Mesenchymal stem cell (in vitro differentiated cells and primary cell): ENCODE data around the gene PKMYT1.

ENCODE experiments used
- DNase-seq: peaks from one replicate; pipeline ENCODE4 v3.0.0-alpha.2; 2013
- H2AFZ ChIP-seq: one replicate; pipeline ENCODE4 v1.6.1; 2013; ENCODE audit warnings: low read depth, mild to moderate bottlenecking, control low read depth, inconsistent platforms, low read length, moderate library complexity
- H2AK5ac ChIP-seq: 2 replicates; pipeline ENCODE4 v1.6.1; 2013; ENCODE audit warnings: low read length, moderate library complexity, mild to moderate bottlenecking, inconsistent platforms; ENCODE audit not compliant: severe bottlenecking
- H2BK120ac ChIP-seq: one replicate; pipeline ENCODE4 v1.6.1; 2013; ENCODE audit warnings: low read depth, mild to moderate bottlenecking, inconsistent platforms, low read length, moderate library complexity
- H2BK12ac ChIP-seq, 2 experiments: one replicate each; pipeline ENCODE4 v1.6.1; 2013; ENCODE audit warnings: inconsistent platforms in 2 of 2, low read length in 2 of 2, mild to moderate bottlenecking in 2 of 2, moderate library complexity in 2 of 2, control low read depth in 1 of 2
- H2BK15ac ChIP-seq: one replicate; pipeline ENCODE4 v1.6.1; 2013; ENCODE audit warnings: mild to moderate bottlenecking, low read depth, inconsistent platforms; ENCODE audit not compliant: poor library complexity, severe bottlenecking
- H2BK5ac ChIP-seq: 2 replicates; pipeline ENCODE4 v1.6.1; 2013; ENCODE audit warnings: low read depth, mild to moderate bottlenecking, low read length, control low read depth, inconsistent platforms; ENCODE audit not compliant: poor library complexity, severe bottlenecking
- H3K14ac ChIP-seq, 2 experiments: one replicate each; pipeline ENCODE4 v1.6.1; 2013; ENCODE audit warnings: inconsistent platforms in 2 of 2, low read length in 2 of 2, control low read depth in 1 of 2, mild to moderate bottlenecking in 1 of 2, moderate library complexity in 1 of 2
- H3K18ac ChIP-seq, 2 experiments: one replicate each; pipeline ENCODE4 v1.6.1; 2013; ENCODE audit warnings: inconsistent platforms in 2 of 2, low read length in 2 of 2, control low read depth in 1 of 2, low read depth in 1 of 2, mild to moderate bottlenecking in 1 of 2
- H3K23ac ChIP-seq, 2 experiments: one replicate each; pipeline ENCODE4 v1.6.1; 2013; ENCODE audit warnings: inconsistent platforms in 2 of 2, low read length in 2 of 2, mild to moderate bottlenecking in 2 of 2, moderate library complexity in 2 of 2, control low read depth in 1 of 2
- H3K27ac ChIP-seq: 2 replicates; pipeline ENCODE4 v1.5.1; 2013; ENCODE audit warnings: mild to moderate bottlenecking, moderate library complexity, low read length, control low read depth, inconsistent platforms; ENCODE audit not compliant: poor library complexity, severe bottlenecking
- H3K27me3 ChIP-seq, 2 experiments: 2 replicates each; pipeline versions ENCODE4 v1.6.1 to v1.7.0; 2013; ENCODE audit warnings: low read length in 2 of 2, mild to moderate bottlenecking in 2 of 2, moderate library complexity in 2 of 2, control low read depth in 1 of 2, inconsistent platforms in 1 of 2; ENCODE audit not compliant: control insufficient read depth in 1 of 2, insufficient read depth in 1 of 2
- H3K36me3 ChIP-seq, 2 experiments: 2 replicates each; pipeline versions ENCODE4 v1.6.1 to v1.7.0; 2013; ENCODE audit warnings: low read length in 2 of 2, control low read depth in 1 of 2, inconsistent platforms in 1 of 2, low read depth in 1 of 2, mild to moderate bottlenecking in 1 of 2; ENCODE audit not compliant: insufficient read depth in 2 of 2, control insufficient read depth in 1 of 2
- H3K4ac ChIP-seq, 2 experiments: one replicate each; pipeline ENCODE4 v1.6.1; 2013; ENCODE audit warnings: inconsistent platforms in 2 of 2, low read length in 2 of 2, mild to moderate bottlenecking in 2 of 2, moderate library complexity in 2 of 2, control low read depth in 1 of 2, low read depth in 1 of 2
- H3K4me1 ChIP-seq: 2 replicates; pipeline ENCODE4 v1.6.1; 2013; ENCODE audit warnings: low read depth, low read length, control low read depth; ENCODE audit not compliant: control insufficient read depth, insufficient read depth
- H3K4me2 ChIP-seq: 2 replicates; pipeline ENCODE4 v1.6.1; 2013; ENCODE audit warnings: low read length, mild to moderate bottlenecking, inconsistent platforms; ENCODE audit not compliant: poor library complexity, severe bottlenecking
- H3K4me3 ChIP-seq, 2 experiments: 2 replicates each; pipeline versions ENCODE4 v1.5.1 to v1.7.0; 2013; ENCODE audit warnings: low read length in 2 of 2, mild to moderate bottlenecking in 2 of 2, control low read depth in 1 of 2, low read depth in 1 of 2; ENCODE audit not compliant: insufficient read depth in 1 of 2
- H3K79me1 ChIP-seq: replicated peaks from 2 replicates; pipeline ENCODE4 v1.6.1; 2013; ENCODE audit warnings: mild to moderate bottlenecking, control low read depth, low read length, inconsistent platforms; ENCODE audit not compliant: poor library complexity, severe bottlenecking
- H3K9ac ChIP-seq: 2 replicates; pipeline ENCODE4 v1.7.0; 2013; ENCODE audit warnings: mild to moderate bottlenecking, low read length, moderate library complexity
- H3K9me3 ChIP-seq: 2 replicates; pipeline ENCODE4 v1.7.0; 2013; ENCODE audit warnings: mild to moderate bottlenecking, low read length; ENCODE audit not compliant: control insufficient read depth
- H4K8ac ChIP-seq: one replicate; pipeline ENCODE4 v1.6.1; 2013; ENCODE audit warnings: inconsistent platforms, mild to moderate bottlenecking, low read length, moderate library complexity
- H4K91ac ChIP-seq: one replicate; pipeline ENCODE4 v1.6.1; 2013; ENCODE audit warnings: mild to moderate bottlenecking, low read length, inconsistent platforms
- WGBS: methylation state at CpG from one replicate; pipeline ENCODE4 v1.1.7; 2013; ENCODE audit warnings: mixed read lengths; 5-methylcytosine and 5-hydroxymethylcytosine counted together

The PKMYT1 gene

GRCh38 chr16:2987833-2988232 lies 7.6 kb upstream of the PKMYT1 start:
- no peaks in the 10 kb centered on the region for H3K9me3 ChIP-seq
- no peak for DNase-seq
- no peak overlapping the region for H4K91ac ChIP-seq
- H3K36me3 ChIP-seq, result no peaks in the 10 kb centered on the region
- no peak overlapping the region for H4K8ac ChIP-seq
- no peak overlapping the region for H3K27ac ChIP-seq
- no peak overlapping the region for H2BK120ac ChIP-seq
- no peak overlapping the region for H3K4ac ChIP-seq
- H3K9ac ChIP-seq, result no peak overlapping the region
- H2BK15ac ChIP-seq, result no peak overlapping the region
- H2AK5ac ChIP-seq, result no peak overlapping the region
- H3K14ac ChIP-seq, result no peak overlapping the region
- H2BK12ac ChIP-seq, result no peak overlapping the region
- peaks cover 11% of the 10 kb centered on the region for H3K4me1 ChIP-seq
- H2AFZ ChIP-seq, result no peak overlapping the region
- no peak overlapping the region for H2BK5ac ChIP-seq
- peaks cover 34 to 65% of the 10 kb centered on the region in 2 experiments for H3K27me3 ChIP-seq
- no peak overlapping the region for H3K4me3 ChIP-seq
- no peak overlapping the region for H3K4me2 ChIP-seq
- no peaks in the 10 kb centered on the region for H3K79me1 ChIP-seq
- no peak overlapping the region for H3K18ac ChIP-seq
- no peak overlapping the region for H3K23ac ChIP-seq
- WGBS, result 58% methylated on average over 8 of the region's 8 CpGs

GRCh38 chr16:2987286-2987685 lies 7.0 kb upstream of the PKMYT1 start:
- Histone ChIP-seq H2BK120ac (no peak overlapping the region), H3K4me1 (peaks cover 11% of the 10 kb centered on the region), H3K36me3 (no peaks in the 10 kb centered on the region), H2BK12ac (no peak overlapping the region), H3K18ac (no peak overlapping the region), H2BK15ac (no peak overlapping the region), H2AFZ (no peak overlapping the region), H3K27ac (no peak overlapping the region), H3K4me3 (no peak overlapping the region), H3K23ac (no peak overlapping the region), H3K9ac (no peak overlapping the region), H3K4ac (no peak overlapping the region), H3K14ac (no peak overlapping the region), H3K79me1 (no peaks in the 10 kb centered on the region), H2AK5ac (no peak overlapping the region), H3K27me3 (peaks cover 34 to 60% of the 10 kb centered on the region in 2 experiments), H4K91ac (no peak overlapping the region), H3K9me3 (no peaks in the 10 kb centered on the region), H2BK5ac (no peak overlapping the region), H4K8ac (no peak overlapping the region), H3K4me2 (no peak overlapping the region)
- WGBS, result 88% methylated on average over 8 of the region's 9 CpGs
- DNase-seq, result no peak

DNA sequence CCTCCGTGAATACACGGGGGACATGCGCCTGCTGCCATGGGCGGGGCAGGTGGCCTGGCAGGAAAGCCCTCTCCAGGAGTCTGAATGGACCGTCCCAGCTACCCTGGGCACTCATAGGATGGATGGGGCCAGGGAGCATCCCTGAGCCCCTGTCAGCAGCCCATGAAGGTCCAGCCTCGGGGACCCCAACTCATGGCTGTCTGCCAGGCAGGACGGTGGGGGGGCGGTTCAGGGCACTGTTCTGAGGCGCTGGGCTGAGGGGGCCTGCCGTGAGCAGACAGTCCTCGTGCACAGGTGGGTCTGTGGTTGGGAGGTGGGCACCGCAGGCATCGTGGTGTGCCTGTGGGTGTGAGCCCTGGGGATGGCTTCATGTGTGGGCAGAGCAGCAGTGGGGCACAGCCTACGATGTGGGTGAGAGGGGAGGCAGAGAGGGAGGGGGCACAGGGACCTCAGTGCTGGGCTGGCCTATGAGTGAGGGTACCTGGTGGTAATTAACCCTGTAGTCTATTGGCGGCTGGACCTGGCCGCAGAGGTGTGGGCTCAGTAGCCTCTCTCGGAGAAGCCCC lies 6.5 kb upstream of the PKMYT1 start:
- Histone ChIP-seq H3K14ac (no peak overlapping the region), H3K4me1 (peaks cover 14% of the 10 kb centered on the region), H3K4me2 (no peak overlapping the region), H3K36me3 (no peaks in the 10 kb centered on the region), H3K4me3 (no peak overlapping the region), H2BK5ac (no peak overlapping the region), H3K9ac (no peak overlapping the region), H3K23ac (no peak overlapping the region), H2BK12ac (no peak overlapping the region), H4K91ac (no peak overlapping the region), H3K4ac (no peak overlapping the region), H2AFZ (no peak overlapping the region), H3K27ac (no peak overlapping the region), H2AK5ac (no peak overlapping the region), H4K8ac (no peak overlapping the region), H3K9me3 (no peaks in the 10 kb centered on the region), H2BK15ac (no peak overlapping the region), H3K27me3 (peaks cover 34 to 54% of the 10 kb centered on the region in 2 experiments), H3K79me1 (no peaks in the 10 kb centered on the region), H2BK120ac (no peak overlapping the region), H3K18ac (no peak overlapping the region)
- DNase-seq, result no peak
- 87% methylated on average over 17 of the region's 17 CpGs for WGBS

GRCh38 chr16:2985893-2986355 lies 5.7 kb upstream of the PKMYT1 start:
- Histone ChIP-seq H4K8ac (no peak overlapping the region), H2BK12ac (no peak overlapping the region), H4K91ac (no peak overlapping the region), H2AFZ (no peak overlapping the region), H3K79me1 (no peaks in the 10 kb centered on the region), H3K23ac (no peak overlapping the region), H3K27me3 (peaks cover 31 to 48% of the 10 kb centered on the region in 2 experiments), H2BK5ac (no peak overlapping the region), H3K4me2 (no peak overlapping the region), H3K14ac (no peak overlapping the region), H3K9ac (no peak overlapping the region), H3K27ac (no peak overlapping the region), H3K36me3 (no peaks in the 10 kb centered on the region), H2AK5ac (no peak overlapping the region), H2BK120ac (no peak overlapping the region), H3K4ac (no peak overlapping the region), H3K9me3 (no peaks in the 10 kb centered on the region), H3K4me1 (peaks cover 19% of the 10 kb centered on the region), H3K18ac (no peak overlapping the region), H3K4me3 (no peak overlapping the region), H2BK15ac (no peak overlapping the region)
- no peak for DNase-seq
- 86% methylated on average over 15 of the region's 15 CpGs for WGBS
